ENCODE measurements around the gene MBOAT1.

DNA sequence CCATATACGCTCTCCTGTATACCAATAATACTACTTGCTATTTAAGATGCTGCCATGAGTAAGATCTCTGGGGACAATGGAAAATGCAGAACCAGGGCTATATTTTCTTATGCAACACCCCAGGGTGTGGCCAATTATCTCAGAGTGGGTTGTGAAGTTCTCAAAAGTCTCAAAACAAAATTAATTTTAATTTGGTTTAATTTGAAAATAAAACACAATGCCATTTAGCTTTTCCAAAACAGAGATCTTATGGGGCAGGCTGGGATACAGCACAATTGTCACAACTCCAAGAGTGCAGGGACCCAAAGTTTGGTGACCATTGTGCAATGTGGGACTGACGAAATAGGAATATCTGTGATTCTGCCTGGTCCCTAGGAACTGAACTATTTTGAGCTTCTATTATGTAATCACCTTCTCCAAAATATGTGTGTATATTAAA is 43.1 kb downstream of the MBOAT1 start:
- no peak for TF ChIP-seq CREB5 (CRISPR knock-in tag; IDR thresholded peaks at IDR 0.05; ENCODE audit: low read depth)
- no peak for TF ChIP-seq GLIS3 (CRISPR knock-in tag; IDR thresholded peaks at IDR 0.05)
- TF ChIP-seq PPARA (CRISPR knock-in tag; IDR thresholded peaks at IDR 0.05; ENCODE audit: borderline replicate concordance), result no peak
- TF ChIP-seq RARB (CRISPR knock-in tag; IDR thresholded peaks at IDR 0.05), result no peak
- TF ChIP-seq SNAI2 (CRISPR knock-in tag; IDR thresholded peaks at IDR 0.05), result no peak
- no peak for TF ChIP-seq ISL1 (CRISPR knock-in tag; IDR thresholded peaks at IDR 0.05)
- no peak for TF ChIP-seq TCF4 (CRISPR knock-in tag; IDR thresholded peaks at IDR 0.05; ENCODE audit: borderline replicate concordance)

Data from SK-N-SH treated with all-trans-retinoic acid at 6 μM for 48 hours (cell line).